ENCODE results near the gene BMP10.
"Not testable (repeated sequence)": the region's sequence is repeated elsewhere in the genome, so short reads cannot be mapped to it uniquely, and the experiment has no call there.

BMP10 gene

GRCh38 chr2:68895981-68896380 lies 24.8 kb upstream of the BMP10 start:
- H3K23ac ChIP-seq (ENCODE audit: low read length in 2 of 2); H2BK5ac ChIP-seq (ENCODE audit: low read depth, low read length, poor library complexity, severe bottlenecking); H3K27ac ChIP-seq (ENCODE audit: low read length, poor library complexity, severe bottlenecking); H3K4me1 ChIP-seq (ENCODE audit: control insufficient read depth, insufficient read depth, low read depth, low read length); H4K8ac ChIP-seq (ENCODE audit: low read length); DNase-seq; H3K9me3 ChIP-seq (ENCODE audit: control insufficient read depth, low read length); H2BK15ac ChIP-seq (ENCODE audit: low read depth, poor library complexity, severe bottlenecking); H3K4ac ChIP-seq (ENCODE audit: low read depth in 1 of 2, low read length in 2 of 2); H3K4me2 ChIP-seq (ENCODE audit: low read length, poor library complexity, severe bottlenecking); H2AFZ ChIP-seq (ENCODE audit: low read depth, low read length); H3K9ac ChIP-seq (ENCODE audit: low read length); H2AK5ac ChIP-seq (ENCODE audit: low read length, severe bottlenecking); H2BK12ac ChIP-seq (ENCODE audit: low read length in 2 of 2); H3K36me3 ChIP-seq (ENCODE audit: control insufficient read depth in 1 of 2, insufficient read depth in 2 of 2, low read depth in 1 of 2, low read length in 2 of 2); H3K18ac ChIP-seq (ENCODE audit: low read depth in 1 of 2, low read length in 2 of 2); H3K4me3 ChIP-seq (ENCODE audit: insufficient read depth in 1 of 2, low read depth in 1 of 2, low read length in 2 of 2); H4K91ac ChIP-seq (ENCODE audit: low read length); H3K14ac ChIP-seq (ENCODE audit: low read length in 2 of 2); H3K79me1 ChIP-seq (replicated peaks; ENCODE audit: low read length, poor library complexity, severe bottlenecking); H2BK120ac ChIP-seq (ENCODE audit: low read depth, low read length): not testable (repeated sequence)
- 97% methylated on average over 6 of the region's 6 CpGs for WGBS
- H3K27me3 ChIP-seq (ENCODE audit: control insufficient read depth in 1 of 2, insufficient read depth in 1 of 2, low read length in 2 of 2), result peaks cover 3 to 11% of the 10 kb centered on the region in 2 experiments

GRCh38 chr2:68889500-68889899 lies 18.3 kb upstream of the BMP10 start:
- Histone ChIP-seq H3K4me1 (ENCODE audit: control insufficient read depth, insufficient read depth, low read depth, low read length) (no peaks in the 10 kb centered on the region), H3K14ac (ENCODE audit: low read length in 2 of 2) (no peak overlapping the region), H3K23ac (ENCODE audit: low read length in 2 of 2) (no peak overlapping the region), H3K27ac (ENCODE audit: low read length, poor library complexity, severe bottlenecking) (no peak overlapping the region), H3K9ac (ENCODE audit: low read length) (no peak overlapping the region), H4K8ac (ENCODE audit: low read length) (no peak overlapping the region), H2BK120ac (ENCODE audit: low read depth, low read length) (peak overlapping the region; percentile 15), H3K9me3 (ENCODE audit: control insufficient read depth, low read length) (no peaks in the 10 kb centered on the region), H2BK5ac (ENCODE audit: low read depth, low read length, poor library complexity, severe bottlenecking) (no peak overlapping the region), H3K4me2 (ENCODE audit: low read length, poor library complexity, severe bottlenecking) (no peak overlapping the region), H2AFZ (ENCODE audit: low read depth, low read length) (no peak overlapping the region), H3K18ac (ENCODE audit: low read depth in 1 of 2, low read length in 2 of 2) (peak overlapping the region; percentile 29 to 41), H3K36me3 (ENCODE audit: control insufficient read depth in 1 of 2, insufficient read depth in 2 of 2, low read depth in 1 of 2, low read length in 2 of 2) (no peaks in the 10 kb centered on the region), H2AK5ac (ENCODE audit: low read length, severe bottlenecking) (no peak overlapping the region), H3K79me1 (replicated peaks; ENCODE audit: low read length, poor library complexity, severe bottlenecking) (no peaks in the 10 kb centered on the region), H2BK12ac (ENCODE audit: low read length in 2 of 2) (peak overlapping the region in 1 of 2 experiments; percentile 54), H3K4ac (ENCODE audit: low read depth in 1 of 2, low read length in 2 of 2) (peak overlapping the region; percentile 22 to 46), H2BK15ac (ENCODE audit: low read depth, poor library complexity, severe bottlenecking) (no peak overlapping the region), H3K27me3 (ENCODE audit: control insufficient read depth in 1 of 2, insufficient read depth in 1 of 2, low read length in 2 of 2) (no peaks in the 10 kb centered on the region), H3K4me3 (ENCODE audit: insufficient read depth in 1 of 2, low read depth in 1 of 2, low read length in 2 of 2) (no peak overlapping the region), H4K91ac (ENCODE audit: low read length) (peak overlapping the region; percentile 50)
- DNase-seq, result peak; percentile 62
- WGBS, result 58% methylated on average over 12 of the region's 12 CpGs

- H2BK120ac ChIP-seq (ENCODE audit: low read depth, low read length), result no peak overlapping the region
- H3K9me3 ChIP-seq (ENCODE audit: control insufficient read depth, low read length), result no peaks in the 10 kb centered on the region
- H2AFZ ChIP-seq (ENCODE audit: low read depth, low read length), result no peak overlapping the region
- no peak overlapping the region for H3K4ac ChIP-seq (ENCODE audit: low read depth in 1 of 2, low read length in 2 of 2)
- H3K4me1 ChIP-seq (ENCODE audit: control insufficient read depth, insufficient read depth, low read depth, low read length), result no peaks in the 10 kb centered on the region
- H2BK15ac ChIP-seq (ENCODE audit: low read depth, poor library complexity, severe bottlenecking), result no peak overlapping the region
- no peak overlapping the region for H2BK12ac ChIP-seq (ENCODE audit: low read length in 2 of 2)
- no peak overlapping the region for H3K4me3 ChIP-seq (ENCODE audit: insufficient read depth in 1 of 2, low read depth in 1 of 2, low read length in 2 of 2)
- no peak overlapping the region for H2BK5ac ChIP-seq (ENCODE audit: low read depth, low read length, poor library complexity, severe bottlenecking)
- WGBS, result no CpG with 5 or more reads among the region's 1 CpG
- H2AK5ac ChIP-seq (ENCODE audit: low read length, severe bottlenecking), result no peak overlapping the region
- H3K9ac ChIP-seq (ENCODE audit: low read length), result no peak overlapping the region
- no peak overlapping the region for H3K27ac ChIP-seq (ENCODE audit: low read length, poor library complexity, severe bottlenecking)
- no peak overlapping the region for H3K4me2 ChIP-seq (ENCODE audit: low read length, poor library complexity, severe bottlenecking)
- H3K36me3 ChIP-seq (ENCODE audit: control insufficient read depth in 1 of 2, insufficient read depth in 2 of 2, low read depth in 1 of 2, low read length in 2 of 2), result no peaks in the 10 kb centered on the region
- no peaks in the 10 kb centered on the region for H3K79me1 ChIP-seq (replicated peaks; ENCODE audit: low read length, poor library complexity, severe bottlenecking)
- no peak for DNase-seq
- no peak overlapping the region for H4K91ac ChIP-seq (ENCODE audit: low read length)
- no peak overlapping the region for H3K18ac ChIP-seq (ENCODE audit: low read depth in 1 of 2, low read length in 2 of 2)
- no peaks in the 10 kb centered on the region for H3K27me3 ChIP-seq (ENCODE audit: control insufficient read depth in 1 of 2, insufficient read depth in 1 of 2, low read length in 2 of 2)
- H3K14ac ChIP-seq (ENCODE audit: low read length in 2 of 2), result no peak overlapping the region
- H3K23ac ChIP-seq (ENCODE audit: low read length in 2 of 2), result no peak overlapping the region
- no peak overlapping the region for H4K8ac ChIP-seq (ENCODE audit: low read length)
Measured at GRCh38 chr2:68889021-68889420, 17.8 kb upstream of the BMP10 start.

GRCh38 chr2:68888038-68888704 lies 17.0 kb upstream of the BMP10 start:
- no peaks in the 10 kb centered on the region for H3K4me1 ChIP-seq (ENCODE audit: control insufficient read depth, insufficient read depth, low read depth, low read length)
- no peak overlapping the region for H3K4me3 ChIP-seq (ENCODE audit: insufficient read depth in 1 of 2, low read depth in 1 of 2, low read length in 2 of 2)
- no peak overlapping the region for H3K23ac ChIP-seq (ENCODE audit: low read length in 2 of 2)
- peak overlapping the region in 1 of 2 experiments; percentile 5 for H3K18ac ChIP-seq (ENCODE audit: low read depth in 1 of 2, low read length in 2 of 2)
- H3K14ac ChIP-seq (ENCODE audit: low read length in 2 of 2), result no peak overlapping the region
- H2BK12ac ChIP-seq (ENCODE audit: low read length in 2 of 2), result no peak overlapping the region
- no peak overlapping the region for H3K4me2 ChIP-seq (ENCODE audit: low read length, poor library complexity, severe bottlenecking)
- H2BK120ac ChIP-seq (ENCODE audit: low read depth, low read length), result no peak overlapping the region
- H2BK5ac ChIP-seq (ENCODE audit: low read depth, low read length, poor library complexity, severe bottlenecking), result no peak overlapping the region
- H2AK5ac ChIP-seq (ENCODE audit: low read length, severe bottlenecking), result no peak overlapping the region
- H2BK15ac ChIP-seq (ENCODE audit: low read depth, poor library complexity, severe bottlenecking), result no peak overlapping the region
- no peaks in the 10 kb centered on the region for H3K36me3 ChIP-seq (ENCODE audit: control insufficient read depth in 1 of 2, insufficient read depth in 2 of 2, low read depth in 1 of 2, low read length in 2 of 2)
- no peak overlapping the region for H2AFZ ChIP-seq (ENCODE audit: low read depth, low read length)
- no peaks in the 10 kb centered on the region for H3K9me3 ChIP-seq (ENCODE audit: control insufficient read depth, low read length)
- H3K27me3 ChIP-seq (ENCODE audit: control insufficient read depth in 1 of 2, insufficient read depth in 1 of 2, low read length in 2 of 2), result no peaks in the 10 kb centered on the region
- WGBS, result 100% methylated on average over 2 of the region's 4 CpGs
- H4K91ac ChIP-seq (ENCODE audit: low read length), result no peak overlapping the region
- no peak overlapping the region for H3K4ac ChIP-seq (ENCODE audit: low read depth in 1 of 2, low read length in 2 of 2)
- DNase-seq, result no peak
- no peak overlapping the region for H3K27ac ChIP-seq (ENCODE audit: low read length, poor library complexity, severe bottlenecking)
- H3K9ac ChIP-seq (ENCODE audit: low read length), result no peak overlapping the region
- H4K8ac ChIP-seq (ENCODE audit: low read length), result no peak overlapping the region
- H3K79me1 ChIP-seq (replicated peaks; ENCODE audit: low read length, poor library complexity, severe bottlenecking), result no peaks in the 10 kb centered on the region

Measured in mesenchymal stem cell (in vitro differentiated cells and primary cell).